ENCODE measurements around the gene ASTN2.
"Not testable (repeated sequence)": the region's sequence is repeated elsewhere in the genome, so short reads cannot be mapped to it uniquely, and the experiment has no call there.

Gene ASTN2

GRCh38 chr9:116944714-116945534, 469.9 kb downstream of the ASTN2 start:
- DNase-seq, result no peak

- no peak for DNase-seq
Measured at GRCh38 chr9:116943970-116944369, 470.9 kb downstream of the ASTN2 start.

- DNase-seq, result no peak
Measured at GRCh38 chr9:116942593-116943061, 472.2 kb downstream of the ASTN2 start.

GRCh38 chr9:116941266-116941665, 473.6 kb downstream of the ASTN2 start:
- DNase-seq, result no peak

- DNase-seq, result no peak
Measured at GRCh38 chr9:116940614-116941215, 474.1 kb downstream of the ASTN2 start.

- DNase-seq, result no peak
Measured at GRCh38 chr9:116939614-116940013, 475.2 kb downstream of the ASTN2 start.

- DNase-seq, result no peak
Measured at GRCh38 chr9:116939161-116939560, 475.7 kb downstream of the ASTN2 start.

- no peak for DNase-seq
Measured at GRCh38 chr9:116937361-116937760, 477.5 kb downstream of the ASTN2 start.

GRCh38 chr9:116935149-116935897, 479.5 kb downstream of the ASTN2 start:
- DNase-seq, result no peak

- DNase-seq, result no peak
Measured at GRCh38 chr9:116934131-116934530, 480.7 kb downstream of the ASTN2 start.

- no peak for DNase-seq
Measured at GRCh38 chr9:116933251-116933650, 481.6 kb downstream of the ASTN2 start.

GRCh38 chr9:116929621-116930020, 485.2 kb downstream of the ASTN2 start:
- no peak for DNase-seq

- DNase-seq, result no peak
Measured at GRCh38 chr9:116928884-116929283, 486.0 kb downstream of the ASTN2 start.

GRCh38 chr9:116928289-116928688, 486.6 kb downstream of the ASTN2 start:
- DNase-seq, result no peak

GRCh38 chr9:116927726-116928125, 487.1 kb downstream of the ASTN2 start:
- DNase-seq, result no peak

GRCh38 chr9:116925121-116925520, 489.7 kb downstream of the ASTN2 start:
- no peak for DNase-seq

GRCh38 chr9:116924462-116925110, 490.3 kb downstream of the ASTN2 start:
- DNase-seq, result no peak

- not testable (repeated sequence) for DNase-seq
Measured at GRCh38 chr9:116917895-116918508, 496.9 kb downstream of the ASTN2 start.

GRCh38 chr9:116913536-116913935, 501.3 kb downstream of the ASTN2 start:
- DNase-seq, result no peak

- DNase-seq, result no peak
Measured at GRCh38 chr9:116910201-116910600, 504.7 kb downstream of the ASTN2 start.

GRCh38 chr9:116907989-116908388, 506.9 kb downstream of the ASTN2 start:
- no peak for DNase-seq

GRCh38 chr9:116905171-116905588, 509.7 kb downstream of the ASTN2 start:
- DNase-seq, result no peak

GRCh38 chr9:116904165-116904564, 510.7 kb downstream of the ASTN2 start:
- DNase-seq, result no peak

All from stimulated activated CD4-positive, alpha-beta T cell treated with anti-CD3 and anti-CD28 coated beads, Interleukin-2, amount 100 ng/mL, for 24 hours (primary cell).